ENCODE measurements around the gene SEC14L5.

DNA sequence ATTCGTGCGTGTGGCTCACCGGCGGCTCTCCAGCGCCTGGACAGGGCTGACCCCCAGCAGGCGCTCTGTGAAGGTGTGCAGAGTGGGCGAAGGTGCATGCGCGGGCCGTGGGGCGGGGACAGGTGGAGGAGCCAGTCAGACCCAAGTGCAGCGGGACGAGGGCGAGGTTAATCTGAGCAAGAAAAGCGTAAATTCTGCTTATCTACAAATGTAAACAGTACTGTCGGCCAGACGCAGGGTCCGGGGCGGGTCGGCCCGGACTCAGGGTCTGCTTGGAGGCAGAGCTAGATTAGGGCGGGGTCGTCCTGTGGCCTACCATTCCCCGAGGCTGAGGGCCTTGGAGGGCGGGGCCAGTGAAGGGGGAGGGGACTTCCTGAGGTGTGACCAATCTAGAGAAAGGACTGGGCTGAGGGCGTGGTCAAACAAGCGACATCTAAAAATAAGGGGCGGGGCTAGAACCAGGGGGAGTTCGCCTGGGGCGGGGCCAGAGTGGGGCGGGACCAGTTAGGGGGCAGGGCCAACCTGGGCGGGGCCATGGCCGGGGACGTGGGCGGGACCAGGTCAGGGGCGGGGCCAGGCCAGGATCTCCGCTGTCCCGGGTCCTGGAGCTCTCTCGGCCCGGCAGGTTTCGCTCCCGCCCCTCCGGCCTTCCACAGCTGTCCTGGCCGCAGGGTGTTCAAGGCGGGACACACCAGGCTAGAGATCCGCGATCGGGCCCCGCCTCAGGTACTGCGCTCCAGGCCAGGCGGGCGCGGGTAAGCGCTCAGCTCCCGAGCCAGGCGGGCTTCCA lies at the start of gene SEC14L5:
- TF ChIP-seq, protein P1, sequence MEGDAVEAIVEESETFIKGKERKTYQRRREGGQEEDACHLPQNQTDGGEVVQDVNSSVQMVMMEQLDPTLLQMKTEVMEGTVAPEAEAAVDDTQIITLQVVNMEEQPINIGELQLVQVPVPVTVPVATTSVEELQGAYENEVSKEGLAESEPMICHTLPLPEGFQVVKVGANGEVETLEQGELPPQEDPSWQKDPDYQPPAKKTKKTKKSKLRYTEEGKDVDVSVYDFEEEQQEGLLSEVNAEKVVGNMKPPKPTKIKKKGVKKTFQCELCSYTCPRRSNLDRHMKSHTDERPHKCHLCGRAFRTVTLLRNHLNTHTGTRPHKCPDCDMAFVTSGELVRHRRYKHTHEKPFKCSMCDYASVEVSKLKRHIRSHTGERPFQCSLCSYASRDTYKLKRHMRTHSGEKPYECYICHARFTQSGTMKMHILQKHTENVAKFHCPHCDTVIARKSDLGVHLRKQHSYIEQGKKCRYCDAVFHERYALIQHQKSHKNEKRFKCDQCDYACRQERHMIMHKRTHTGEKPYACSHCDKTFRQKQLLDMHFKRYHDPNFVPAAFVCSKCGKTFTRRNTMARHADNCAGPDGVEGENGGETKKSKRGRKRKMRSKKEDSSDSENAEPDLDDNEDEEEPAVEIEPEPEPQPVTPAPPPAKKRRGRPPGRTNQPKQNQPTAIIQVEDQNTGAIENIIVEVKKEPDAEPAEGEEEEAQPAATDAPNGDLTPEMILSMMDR (IDR thresholded peaks at IDR 0.05) = peak in 1 of 4 experiments; percentile 21
- peak; percentile 58 for TF ChIP-seq POLR2A (IDR thresholded peaks at IDR 0.05)

Measured in prostate gland (tissue), 2 donors.